GM19099 (cell line): ENCODE data around the gene TMEM101.

Experiments
- POLR2A ChIP-seq: IDR thresholded peaks from 3 replicates; pipeline ENCODE4 v1.6.1; 2011; ENCODE audit warnings: low read depth; ENCODE audit not compliant: insufficient read length; ENCODE audit errors: extremely low read depth

Gene TMEM101

GRCh38 chr17:44004761-44005526 lies 9.8 kb downstream of the TMEM101 start:
- TF ChIP-seq POLR2A, result no peak

GRCh38 chr17:44004077-44004760 lies 10.5 kb downstream of the TMEM101 start, which contains the start of gene NAGS:
TSS of gene NAGS (plus strand) at chr17:44004622. CDS start at chr17:44004664, 42 bp downstream.
- no peak for TF ChIP-seq POLR2A

- no peak for TF ChIP-seq POLR2A
Measured at GRCh38 chr17:44002141-44002848, 12.5 kb downstream of the TMEM101 start.

- TF ChIP-seq POLR2A, result no peak
Measured at GRCh38 chr17:44001461-44001920, 13.3 kb downstream of the TMEM101 start.

GRCh38 chr17:44000871-44001460 lies 13.8 kb downstream of the TMEM101 start:
- TF ChIP-seq POLR2A, result no peak

- TF ChIP-seq POLR2A, result no peak
Measured at GRCh38 chr17:44000141-44000860, 14.5 kb downstream of the TMEM101 start.

- TF ChIP-seq POLR2A, result no peak
Measured at GRCh38 chr17:43999024-43999423, 15.7 kb downstream of the TMEM101 start.

- no peak for TF ChIP-seq POLR2A
Measured at GRCh38 chr17:43998552-43998951, 16.2 kb downstream of the TMEM101 start.

- TF ChIP-seq POLR2A, result no peak
Measured at GRCh38 chr17:43995150-43995471, 19.7 kb downstream of the TMEM101 start.

- no peak for TF ChIP-seq POLR2A
Measured at GRCh38 chr17:43994272-43995149, 20.3 kb downstream of the TMEM101 start.

- TF ChIP-seq POLR2A, result no peak
Measured at GRCh38 chr17:43992641-43993040, 22.1 kb downstream of the TMEM101 start.

GRCh38 chr17:43988301-43988700 lies 26.5 kb downstream of the TMEM101 start:
- TF ChIP-seq POLR2A, result no peak

- no peak for TF ChIP-seq POLR2A
Measured at GRCh38 chr17:43987131-43988021, 27.4 kb downstream of the TMEM101 start.
